Endothelial cell of umbilical vein (primary cell): ENCODE results near the gene ZCCHC4.
"Not testable (repeated sequence)": the region's sequence is repeated elsewhere in the genome, so short reads cannot be mapped to it uniquely, and the experiment has no call there.

Experiments used
- EZH2 ChIP-seq: IDR thresholded peaks from 2 replicates; pipeline ENCODE4 v1.6.1; 2012; ENCODE audit warnings: borderline replicate concordance, low read depth, mild to moderate bottlenecking, moderate library complexity, low read length, inconsistent platforms; ENCODE audit not compliant: severe bottlenecking
- FOS ChIP-seq: IDR thresholded peaks from 2 replicates; pipeline ENCODE4 v1.6.1; 2011; ENCODE audit warnings: mild to moderate bottlenecking, low read length, moderate library complexity, borderline replicate concordance; ENCODE audit not compliant: insufficient read depth
- GATA2 ChIP-seq: IDR thresholded peaks from 2 replicates; pipeline ENCODE4 v1.7.0; 2011; ENCODE audit warnings: low read depth, mild to moderate bottlenecking, moderate library complexity, mixed read lengths, low read length; ENCODE audit not compliant: insufficient read length, insufficient read depth
- JUN ChIP-seq: IDR thresholded peaks from 2 replicates; pipeline ENCODE4 v1.6.1; 2011; ENCODE audit warnings: borderline replicate concordance, low read depth; ENCODE audit not compliant: insufficient read length, insufficient read depth
- MYC ChIP-seq: IDR thresholded peaks from one replicate; pipeline ENCODE4 v1.6.1; 2011; ENCODE audit warnings: mild to moderate bottlenecking, low read depth, low read length
- POLR2A ChIP-seq: IDR thresholded peaks from 2 replicates; pipeline ENCODE4 v1.6.1; 2012; ENCODE audit warnings: low read depth, mild to moderate bottlenecking, control low read depth, low read length
- POLR2AphosphoS5 ChIP-seq: IDR thresholded peaks from 2 replicates; pipeline ENCODE4 v1.6.1; 2012; ENCODE audit warnings: low read depth, mild to moderate bottlenecking, control low read depth, low read length, moderate library complexity; ENCODE audit not compliant: insufficient read depth
- TF ChIP-seq, protein P1 (sequence below), 2 donors: IDR thresholded peaks; 1 replicate in 1 of 2; 2 replicates in 1 of 2; pipeline ENCODE4 v1.5.1; 2011; ENCODE audit warnings: low read length in 2 of 2, mild to moderate bottlenecking in 2 of 2, moderate library complexity in 2 of 2, control low read depth in 1 of 2, inconsistent platforms in 1 of 2, low read depth in 1 of 2; ENCODE audit not compliant: insufficient read depth in 1 of 2; ENCODE audit errors: extremely low read depth in 1 of 2
- TF ChIP-seq, protein P2 (sequence below): IDR thresholded peaks from 2 replicates; pipeline ENCODE4 v1.6.1; 2011; ENCODE audit not compliant: insufficient read depth, insufficient read length

DNA sequence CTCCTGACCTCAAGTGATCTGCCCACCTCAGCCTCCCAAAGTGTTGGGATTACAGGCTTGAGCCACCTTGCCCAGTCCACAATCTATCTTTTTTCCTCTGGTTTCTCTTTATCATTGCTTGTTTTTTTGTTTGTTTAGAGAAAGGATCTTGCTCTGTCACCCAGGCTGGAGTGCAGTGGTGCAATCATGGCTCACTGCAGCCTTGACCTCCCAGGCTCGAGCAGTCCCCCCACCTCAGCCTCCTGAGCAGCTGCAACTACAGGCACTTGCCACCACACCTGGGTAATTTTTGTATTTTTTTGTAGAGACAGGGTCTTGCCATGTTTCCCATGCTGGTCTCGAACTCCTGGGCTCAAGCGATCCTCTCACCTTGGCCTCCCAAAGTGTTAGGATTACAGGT is 15.9 kb downstream of the ZCCHC4 start:
- TF ChIP-seq POLR2A, EZH2, JUN, POLR2AphosphoS5, FOS, MYC, GATA2: not testable (repeated sequence)
- TF ChIP-seq, protein P1, sequence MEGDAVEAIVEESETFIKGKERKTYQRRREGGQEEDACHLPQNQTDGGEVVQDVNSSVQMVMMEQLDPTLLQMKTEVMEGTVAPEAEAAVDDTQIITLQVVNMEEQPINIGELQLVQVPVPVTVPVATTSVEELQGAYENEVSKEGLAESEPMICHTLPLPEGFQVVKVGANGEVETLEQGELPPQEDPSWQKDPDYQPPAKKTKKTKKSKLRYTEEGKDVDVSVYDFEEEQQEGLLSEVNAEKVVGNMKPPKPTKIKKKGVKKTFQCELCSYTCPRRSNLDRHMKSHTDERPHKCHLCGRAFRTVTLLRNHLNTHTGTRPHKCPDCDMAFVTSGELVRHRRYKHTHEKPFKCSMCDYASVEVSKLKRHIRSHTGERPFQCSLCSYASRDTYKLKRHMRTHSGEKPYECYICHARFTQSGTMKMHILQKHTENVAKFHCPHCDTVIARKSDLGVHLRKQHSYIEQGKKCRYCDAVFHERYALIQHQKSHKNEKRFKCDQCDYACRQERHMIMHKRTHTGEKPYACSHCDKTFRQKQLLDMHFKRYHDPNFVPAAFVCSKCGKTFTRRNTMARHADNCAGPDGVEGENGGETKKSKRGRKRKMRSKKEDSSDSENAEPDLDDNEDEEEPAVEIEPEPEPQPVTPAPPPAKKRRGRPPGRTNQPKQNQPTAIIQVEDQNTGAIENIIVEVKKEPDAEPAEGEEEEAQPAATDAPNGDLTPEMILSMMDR (IDR thresholded peaks at IDR 0.05; ENCODE audit: extremely low read depth in 1 of 2, insufficient read depth in 1 of 2, low read depth in 1 of 2, low read length in 2 of 2), result not testable (repeated sequence)
- TF ChIP-seq, protein P2, sequence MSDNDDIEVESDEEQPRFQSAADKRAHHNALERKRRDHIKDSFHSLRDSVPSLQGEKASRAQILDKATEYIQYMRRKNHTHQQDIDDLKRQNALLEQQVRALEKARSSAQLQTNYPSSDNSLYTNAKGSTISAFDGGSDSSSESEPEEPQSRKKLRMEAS, result not testable (repeated sequence)
